Measurements from ENCODE around the gene RP2. TPM values are rescaled to one million over a fixed set of nuclear protein-coding genes. Genes with fewer than 3 reads are reported as not detected.
A peak's percentile ranks its signal among the peaks of the same experiment; 100 is the strongest.

The RP2 gene
- polyA plus RNA-seq, 3 donors from 2014 or later: 4.4 to 13.2 (median 8.2) TPM

DNA sequence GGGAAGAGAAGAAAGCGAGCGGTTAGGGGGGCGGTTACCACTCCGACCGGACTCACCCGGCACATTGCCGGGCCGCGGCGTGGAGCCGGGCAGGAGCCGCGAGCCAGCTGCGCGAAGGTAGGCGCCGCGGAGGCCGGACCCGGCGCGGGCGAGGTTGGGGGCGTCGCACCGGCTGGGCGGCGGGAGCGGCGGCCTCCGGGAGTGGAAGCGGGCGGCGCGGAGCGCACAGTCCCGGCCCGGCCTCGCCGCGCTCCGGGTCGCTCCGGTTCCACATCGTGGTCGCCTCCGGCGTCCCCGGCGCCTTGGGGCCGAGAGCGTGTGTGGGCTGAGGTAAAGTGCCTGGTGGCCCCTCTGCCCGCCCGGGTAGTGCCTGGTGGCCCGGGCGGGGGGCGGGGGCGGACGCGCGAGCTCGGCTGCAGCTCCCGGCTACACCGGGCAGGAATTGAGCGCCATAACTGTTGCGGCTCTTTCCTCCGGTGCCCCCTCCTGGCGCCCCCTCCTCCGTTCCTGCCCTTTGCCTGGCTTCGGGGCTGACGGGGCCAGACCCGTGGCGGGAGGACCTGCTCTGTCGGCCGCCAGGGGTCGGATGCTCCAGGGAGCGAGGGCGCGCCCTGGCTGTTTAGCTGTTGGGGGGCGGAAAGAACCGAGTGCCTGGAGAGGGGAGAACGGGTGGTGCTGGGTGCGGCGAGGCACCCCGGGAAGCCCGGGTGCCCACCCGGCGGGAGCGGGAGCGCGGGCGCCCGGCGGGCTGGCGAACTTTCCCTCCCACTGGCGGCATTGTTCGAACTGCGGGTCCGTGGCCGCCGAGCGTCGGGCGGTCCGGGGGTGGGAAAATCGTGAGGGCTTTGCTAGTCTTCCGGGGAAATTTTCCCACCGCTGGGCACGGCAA lies 76.0 kb downstream of the RP2 start:
- peak; percentile 15 to 30 (median 16) for DNase-seq
- H3K27ac Mint-ChIP-seq: no peak overlapping the region
- peaks cover 7 to 9% of the 10 kb centered on the region in 2 donors for H3K4me1 Mint-ChIP-seq
- H3K36me3 Mint-ChIP-seq: no peaks in the 10 kb centered on the region
- H3K27me3 Mint-ChIP-seq (ENCODE audit: low read depth in 3 of 3): peaks cover 3 to 25% (median 5%) of the 10 kb centered on the region in 3 donors
- H3K4me3 Mint-ChIP-seq: peak overlapping the region; percentile 77 to 84 (median 80)
- H3K9me3 Mint-ChIP-seq: peaks cover 0 to 3% (median 0%) of the 10 kb centered on the region in 6 donors

DNA sequence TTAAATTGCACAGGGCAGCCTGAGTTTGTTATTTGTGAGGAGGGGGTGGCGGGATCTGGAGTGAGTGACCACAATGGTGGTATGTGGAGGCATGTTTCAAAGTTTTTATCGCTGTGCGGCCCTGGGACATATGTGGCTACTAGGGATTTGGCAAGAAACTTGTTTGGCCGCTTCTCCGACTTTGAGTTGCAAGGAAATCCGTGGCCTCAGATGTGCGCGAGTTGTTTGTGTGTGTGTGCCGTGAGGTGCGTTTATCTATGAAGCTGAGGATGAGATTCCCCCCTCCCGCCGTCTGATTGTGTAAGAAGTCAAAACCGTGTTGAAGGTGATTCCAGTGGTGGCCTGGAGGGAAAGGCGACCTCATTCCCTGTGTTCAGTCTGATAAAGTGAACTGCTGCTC lies 76.8 kb downstream of the RP2 start:
- Mint-ChIP-seq H3K4me1 (peaks cover 7 to 9% of the 10 kb centered on the region in 2 donors), H3K36me3 (no peaks in the 10 kb centered on the region), H3K27me3 (ENCODE audit: low read depth in 3 of 3) (peaks cover 3 to 27% (median 5%) of the 10 kb centered on the region in 3 donors), H3K4me3 (peak overlapping the region; percentile 77 to 84 (median 80)), H3K9me3 (peaks cover 0 to 3% (median 0%) of the 10 kb centered on the region in 6 donors), H3K27ac (no peak overlapping the region)
- DNase-seq: no peak

GRCh38 chrX:46916273-46916672 lies 79.4 kb downstream of the RP2 start:
- H3K4me3 Mint-ChIP-seq: no peak overlapping the region
- H3K27me3 Mint-ChIP-seq (ENCODE audit: low read depth in 3 of 3): peaks cover 3 to 26% (median 5%) of the 10 kb centered on the region in 3 donors
- DNase-seq: no peak
- H3K9me3 Mint-ChIP-seq: peaks cover 0 to 3% (median 0%) of the 10 kb centered on the region in 6 donors
- peaks cover 7 to 9% of the 10 kb centered on the region in 2 donors for H3K4me1 Mint-ChIP-seq
- peaks cover 0 to 4% (median 0%) of the 10 kb centered on the region in 3 donors for H3K36me3 Mint-ChIP-seq
- no peak overlapping the region for H3K27ac Mint-ChIP-seq

DNA sequence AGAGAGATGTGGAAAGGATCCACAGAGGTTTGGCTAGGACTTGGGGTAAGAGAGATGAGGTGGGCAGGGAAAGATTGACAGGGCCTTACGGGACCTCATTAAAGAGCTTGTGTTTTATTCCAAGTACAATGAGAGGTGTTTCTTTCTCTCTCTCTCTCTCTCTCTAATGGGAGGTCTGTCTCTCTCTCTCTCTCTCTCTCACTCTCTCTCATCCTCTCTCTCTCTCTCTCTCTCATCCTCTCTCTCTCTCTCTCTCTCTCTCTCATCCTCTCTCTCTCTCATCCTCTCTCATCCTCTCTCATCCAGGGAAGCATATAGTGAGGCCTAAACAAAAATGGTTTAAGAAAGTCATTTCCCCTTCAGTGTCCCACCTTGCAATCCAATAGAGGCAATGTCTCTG lies 80.8 kb downstream of the RP2 start:
- no peak for DNase-seq
- no peak overlapping the region for H3K4me3 Mint-ChIP-seq
- H3K36me3 Mint-ChIP-seq: peaks cover 0 to 4% (median 0%) of the 10 kb centered on the region in 3 donors
- peaks cover 7 to 9% of the 10 kb centered on the region in 2 donors for H3K4me1 Mint-ChIP-seq
- peaks cover 0 to 3% (median 0%) of the 10 kb centered on the region in 6 donors for H3K9me3 Mint-ChIP-seq
- H3K27ac Mint-ChIP-seq: no peak overlapping the region
- H3K27me3 Mint-ChIP-seq (ENCODE audit: low read depth in 3 of 3): peaks cover 5 to 26% (median 5%) of the 10 kb centered on the region in 3 donors

- H3K27ac Mint-ChIP-seq: no peak overlapping the region
- H3K9me3 Mint-ChIP-seq: peaks cover 0 to 3% (median 0%) of the 10 kb centered on the region in 6 donors
- DNase-seq: no peak
- no peak overlapping the region for H3K4me3 Mint-ChIP-seq
- H3K36me3 Mint-ChIP-seq: peaks cover 0 to 4% (median 0%) of the 10 kb centered on the region in 3 donors
- H3K4me1 Mint-ChIP-seq: peaks cover 5 to 8% of the 10 kb centered on the region in 2 donors
- H3K27me3 Mint-ChIP-seq (ENCODE audit: low read depth in 3 of 3): peaks cover 5 to 26% (median 5%) of the 10 kb centered on the region in 3 donors
These were observed 81.6 kb downstream of the RP2 start for GRCh38 chrX:46918434-46918833.

- Mint-ChIP-seq H3K4me3 (no peak overlapping the region), H3K4me1 (no peaks in the 10 kb centered on the region), H3K9me3 (peaks cover 0 to 2% (median 0%) of the 10 kb centered on the region in 6 donors), H3K36me3 (peaks cover 0 to 4% (median 0%) of the 10 kb centered on the region in 3 donors), H3K27ac (no peak overlapping the region), H3K27me3 (ENCODE audit: low read depth in 3 of 3) (peaks cover 0 to 19% (median 5%) of the 10 kb centered on the region in 3 donors)
- no peak for DNase-seq
These were observed 83.4 kb downstream of the RP2 start for GRCh38 chrX:46920235-46920634.

DNA sequence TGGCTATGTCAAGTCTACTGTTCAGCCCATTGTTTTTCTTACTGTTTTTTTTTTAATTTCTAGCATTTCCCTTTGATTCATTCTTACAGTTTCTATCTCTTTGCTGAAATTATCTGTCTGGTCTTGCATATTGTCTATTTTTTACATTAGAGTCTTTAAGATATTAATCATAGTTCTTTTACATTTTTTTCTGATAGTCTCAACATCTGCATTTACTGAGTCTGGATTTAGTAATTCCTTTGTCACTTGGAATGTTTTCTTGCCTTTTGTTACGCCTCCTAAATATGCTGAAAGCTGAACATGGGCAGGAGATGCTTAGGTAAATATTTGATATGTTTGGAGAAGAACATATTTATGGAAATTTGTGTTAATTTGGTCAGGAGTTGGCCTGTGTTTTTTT lies 85.8 kb downstream of the RP2 start:
- Mint-ChIP-seq H3K27ac (no peak overlapping the region), H3K4me1 (no peaks in the 10 kb centered on the region), H3K9me3 (peaks cover 0 to 2% (median 0%) of the 10 kb centered on the region in 6 donors), H3K27me3 (ENCODE audit: low read depth in 3 of 3) (peaks cover 2 to 11% (median 2%) of the 10 kb centered on the region in 3 donors), H3K36me3 (peaks cover 0 to 4% (median 0%) of the 10 kb centered on the region in 3 donors), H3K4me3 (no peak overlapping the region)
- DNase-seq: no peak

DNA sequence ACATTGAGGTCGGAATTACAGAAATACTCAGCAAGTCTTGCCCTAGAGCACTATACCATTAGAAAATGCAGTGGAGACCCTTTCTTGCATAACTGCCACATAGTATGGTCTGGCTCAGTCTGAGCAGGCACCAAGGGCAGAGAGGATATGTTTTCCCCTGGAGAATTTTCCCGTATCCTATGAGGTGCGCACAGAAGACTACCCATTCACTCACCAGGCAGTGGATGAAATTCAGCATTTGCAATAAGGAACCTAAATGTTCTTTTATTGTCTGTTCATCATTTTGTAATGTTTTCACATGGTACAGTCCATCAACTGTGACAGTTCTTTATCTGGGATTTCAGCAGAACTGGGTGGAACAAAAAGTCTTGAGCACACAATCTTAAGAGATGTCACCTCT lies 90.9 kb downstream of the RP2 start:
- no peak overlapping the region for H3K4me3 Mint-ChIP-seq
- peaks cover 0 to 8% (median 2%) of the 10 kb centered on the region in 3 donors for H3K27me3 Mint-ChIP-seq (ENCODE audit: low read depth in 3 of 3)
- H3K36me3 Mint-ChIP-seq: no peaks in the 10 kb centered on the region
- H3K4me1 Mint-ChIP-seq: no peaks in the 10 kb centered on the region
- no peak overlapping the region for H3K27ac Mint-ChIP-seq
- H3K9me3 Mint-ChIP-seq: no peaks in the 10 kb centered on the region
- DNase-seq: no peak

- Mint-ChIP-seq H3K4me1 (no peaks in the 10 kb centered on the region), H3K36me3 (no peaks in the 10 kb centered on the region), H3K9me3 (no peaks in the 10 kb centered on the region)
These were observed 92.8 kb downstream of the RP2 start for GRCh38 chrX:46929439-46930261.

More at GRCh38 chrX:46929439-46930261, 92.8 kb downstream of the RP2 start:
- no peak overlapping the region for H3K4me3 Mint-ChIP-seq
- peaks cover 0 to 5% (median 2%) of the 10 kb centered on the region in 3 donors for H3K27me3 Mint-ChIP-seq (ENCODE audit: low read depth in 3 of 3)
- no peak overlapping the region for H3K27ac Mint-ChIP-seq
- DNase-seq: no peak

Other genes with a start within 250 kb of the RP2 start
- 1 to 10 TPM; 1.0 to 2.0 (median 1.3) TPM for gene SLC9A7, start 77.9 kb upstream of the RP2 start, polyA plus RNA-seq
- gene JADE3, start 75.4 kb downstream of the RP2 start, polyA plus RNA-seq: under 1 TPM in 1 of 3 donors, not detected in 2; 0.20 TPM
- not detected for gene RGN, start 241.4 kb downstream of the RP2 start, polyA plus RNA-seq